Osteoblast (primary cell): Measurements from ENCODE around the gene ATP5F1D. TPM values are rescaled to one million over a fixed set of nuclear protein-coding genes. Genes with fewer than 3 reads are reported as not detected.

Source experiments
- DNase-seq: peaks from one replicate; pipeline ENCODE4 v3.0.0; 2011; ENCODE audit warnings: low spot score, mixed read lengths; ENCODE audit not compliant: insufficient read length; ENCODE audit errors: missing footprints
- H2AFZ ChIP-seq: 2 replicates; pipeline ENCODE4 v1.6.0; 2011; ENCODE audit warnings: mild to moderate bottlenecking, low read length
- H3K27ac ChIP-seq: 2 replicates; pipeline ENCODE4 v1.5.1; 2011; ENCODE audit warnings: mild to moderate bottlenecking, low read depth, low read length, moderate library complexity
- H3K27me3 ChIP-seq: 2 replicates; pipeline ENCODE4 v1.6.0; 2012; ENCODE audit warnings: mild to moderate bottlenecking, control low read depth, inconsistent platforms, low read length, moderate library complexity; ENCODE audit not compliant: insufficient read depth
- H3K36me3 ChIP-seq: 2 replicates; pipeline ENCODE4 v1.5.1; 2011; ENCODE audit warnings: mild to moderate bottlenecking, low read length, control low read depth, moderate library complexity; ENCODE audit not compliant: insufficient read depth
- H3K4me1 ChIP-seq: 2 replicates; pipeline ENCODE4 v1.5.1; 2011; ENCODE audit warnings: mild to moderate bottlenecking, low read length, control low read depth, moderate library complexity; ENCODE audit not compliant: insufficient read depth
- H3K4me2 ChIP-seq: 2 replicates; pipeline ENCODE4 v1.6.0; 2011; ENCODE audit warnings: mild to moderate bottlenecking, low read length; ENCODE audit not compliant: insufficient read depth
- H3K4me3 ChIP-seq: fragments of 200-600 bp; sonication (generic); 3 replicates; pipeline ENCODE4 v1.5.1; 2012; ENCODE audit warnings: mild to moderate bottlenecking, low read length, inconsistent platforms; ENCODE audit not compliant: insufficient read depth
- H3K79me2 ChIP-seq: 2 replicates; pipeline ENCODE4 v1.6.0; 2012; ENCODE audit warnings: mild to moderate bottlenecking, low read length, control low read depth, inconsistent platforms; ENCODE audit not compliant: insufficient read depth
- H3K9me3 ChIP-seq: 2 replicates; pipeline ENCODE4 v1.5.1; 2011; ENCODE audit warnings: low read depth, low read length, control low read depth
- H4K20me1 ChIP-seq: 2 replicates; pipeline ENCODE4 v1.6.0; 2012; ENCODE audit warnings: mild to moderate bottlenecking, low read length, control low read depth; ENCODE audit not compliant: insufficient read depth
- CTCF ChIP-seq: IDR thresholded peaks from 2 replicates; pipeline ENCODE4 v1.5.1; 2011; ENCODE audit warnings: mild to moderate bottlenecking, low read depth, low read length, moderate library complexity; ENCODE audit errors: extremely low read depth
- total RNA-seq: library from RNA; depleted of rRNA; stranded (reverse); fragments of >200 nt; gene quantifications from 2 replicates; pipeline ENCODE4 v1.2.3, GENCODE V29; 2012

The ATP5F1D gene
- total RNA-seq, 1 donor: 13.8 TPM

DNA sequence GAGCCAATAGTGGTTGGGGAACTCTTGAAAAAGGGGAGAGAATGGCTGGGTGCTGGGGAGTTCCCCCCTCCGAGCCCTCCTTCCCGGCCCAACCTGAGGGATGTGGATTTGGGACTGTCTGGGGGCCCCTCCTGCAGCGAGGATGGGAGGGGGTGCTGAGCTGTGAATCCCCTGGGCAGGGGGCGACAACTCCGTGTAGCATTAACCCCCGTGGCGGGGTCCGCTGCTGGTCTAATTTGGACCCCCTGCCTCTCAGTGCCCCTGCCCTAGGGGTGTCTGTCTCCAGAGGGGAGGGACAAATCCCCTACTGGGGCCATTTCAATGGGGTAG lies 16.6 kb downstream of the ATP5F1D start:
- Histone ChIP-seq H2AFZ (no peak overlapping the region), H3K27me3 (no peaks in the 10 kb centered on the region), H3K27ac (peak overlapping the region; percentile 60), H3K9me3 (no peaks in the 10 kb centered on the region), H3K36me3 (peaks cover 49% of the 10 kb centered on the region), H3K4me2 (no peak overlapping the region), H4K20me1 (peaks cover 44% of the 10 kb centered on the region), H3K4me1 (peaks cover 60% of the 10 kb centered on the region), H3K79me2 (peaks cover 46% of the 10 kb centered on the region), H3K4me3 (no peak overlapping the region)
- no peak for DNase-seq
- TF ChIP-seq CTCF: no peak

GRCh38 chr19:1258707-1259205 lies 17.2 kb downstream of the ATP5F1D start:
- no peak overlapping the region for H3K4me2 ChIP-seq
- no peaks in the 10 kb centered on the region for H3K27me3 ChIP-seq
- peaks cover 45% of the 10 kb centered on the region for H3K36me3 ChIP-seq
- H4K20me1 ChIP-seq: peaks cover 43% of the 10 kb centered on the region
- TF ChIP-seq CTCF: no peak
- H2AFZ ChIP-seq: no peak overlapping the region
- DNase-seq: no peak
- H3K79me2 ChIP-seq: peaks cover 41% of the 10 kb centered on the region
- no peak overlapping the region for H3K4me3 ChIP-seq
- H3K9me3 ChIP-seq: no peaks in the 10 kb centered on the region
- H3K27ac ChIP-seq: peak overlapping the region; percentile 78
- peaks cover 59% of the 10 kb centered on the region for H3K4me1 ChIP-seq

DNA sequence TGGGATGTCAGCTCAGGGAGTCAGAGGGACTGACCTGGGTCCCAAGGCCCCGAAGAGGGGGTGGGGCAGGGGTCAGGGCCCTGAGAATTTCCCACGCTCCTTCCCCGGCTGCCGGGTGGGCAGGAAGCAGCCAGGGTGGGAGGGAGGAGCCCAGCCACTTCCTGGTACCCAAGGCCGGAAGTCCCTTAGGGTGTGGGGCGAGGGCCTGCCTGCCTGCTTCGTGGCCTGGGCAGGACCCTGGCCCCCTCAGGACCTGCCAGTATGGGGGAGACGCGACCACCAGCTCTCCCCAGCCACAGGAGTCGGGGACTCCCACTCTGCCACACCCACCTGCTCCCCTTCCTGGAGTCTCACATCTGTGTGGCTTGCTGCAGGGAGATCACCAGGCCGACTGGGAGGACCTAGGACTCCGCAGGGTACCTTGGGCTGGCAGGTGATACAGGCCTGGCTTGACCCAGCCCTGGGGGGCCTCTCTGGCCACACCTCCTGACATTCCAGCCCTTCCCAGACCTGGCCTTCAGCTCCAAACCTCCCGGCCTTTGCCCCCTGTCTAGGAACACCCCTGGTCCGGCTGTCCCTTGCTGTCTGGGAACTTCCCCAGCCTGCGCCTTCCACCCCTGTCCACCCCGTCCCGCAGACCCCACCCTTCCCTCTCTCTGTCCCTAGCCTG lies 17.8 kb downstream of the ATP5F1D start:
- H3K36me3 ChIP-seq: peaks cover 39% of the 10 kb centered on the region
- DNase-seq: no peak
- H3K27me3 ChIP-seq: no peaks in the 10 kb centered on the region
- H3K27ac ChIP-seq: peak overlapping the region; percentile 78
- no peak for TF ChIP-seq CTCF
- no peak overlapping the region for H3K4me3 ChIP-seq
- H3K4me2 ChIP-seq: no peak overlapping the region
- no peak overlapping the region for H2AFZ ChIP-seq
- H3K79me2 ChIP-seq: peaks cover 35% of the 10 kb centered on the region
- peaks cover 39% of the 10 kb centered on the region for H4K20me1 ChIP-seq
- no peaks in the 10 kb centered on the region for H3K9me3 ChIP-seq
- peaks cover 53% of the 10 kb centered on the region for H3K4me1 ChIP-seq

GRCh38 chr19:1259876-1260748 lies 18.6 kb downstream of the ATP5F1D start:
- Histone ChIP-seq H3K27ac (peak overlapping the region; percentile 78), H3K4me1 (peaks cover 51% of the 10 kb centered on the region), H3K9me3 (no peaks in the 10 kb centered on the region), H2AFZ (no peak overlapping the region), H4K20me1 (peaks cover 33% of the 10 kb centered on the region), H3K27me3 (no peaks in the 10 kb centered on the region), H3K79me2 (peaks cover 27% of the 10 kb centered on the region), H3K36me3 (peaks cover 31% of the 10 kb centered on the region), H3K4me3 (peak overlapping the region; percentile 56), H3K4me2 (peak overlapping the region; percentile 55)
- no peak for TF ChIP-seq CTCF
- peak; percentile 93 for DNase-seq
